ENCODE measurements around the gene KMO. TPM values are rescaled to one million over a fixed set of nuclear protein-coding genes. Genes with fewer than 3 reads are reported as not detected.

Gene KMO
- total RNA-seq (1 to 10 TPM in 1 of 2 experiments, under 1 TPM in 1; 0.44 to 1.1 TPM), polyA plus RNA-seq (under 1 TPM in 1 of 2 donors, not detected in 1; 0.37 TPM)

GRCh38 chr1:241532162-241532531, at the start of gene KMO:
Gene KMO, plus strand, starts transcription at chr1:241532378. Its CDS starts 67 bp downstream, at chr1:241532445.
- CTCF ChIA-PET (ENCODE audit: partially characterized antibody): interaction anchor here (0.6 to 1.5 kb wide), 7 partner anchors 9 to 486 kb away, joined by 3 to 10 read pairs (median 4); partner anchors contain the start of gene MAP1LC3C
- POLR2A ChIA-PET (ENCODE audit: partially characterized antibody): interaction anchor here (1.4 to 1.6 kb wide), 2 partner anchors 12 to 20 kb away, joined by 3 to 8 read pairs; partner anchors contain the start of gene FH
- Mint-ChIP-seq H3K27me3 (peaks cover 0 to 1% of the 10 kb centered on the region in 2 donors), H3K9me3 (no peaks in the 10 kb centered on the region), H3K4me3 (peak within 1 kb of the TSS; percentile 91 to 99 (median 98)), H3K4me1 (peaks cover 5 to 11% (median 9%) of the 10 kb centered on the region in 4 donors), H3K27ac (peak within 1 kb of the TSS in 6 of 7 donors; percentile 1 to 94 (median 90)), H3K36me3 (peaks cover 0 to 2% of the 10 kb centered on the region in 2 donors)
- no peaks in the 10 kb centered on the region for H3K9me3 ChIP-seq (ENCODE audit: control insufficient read depth in 1 of 2, low read length in 2 of 2)
- no peak for DNase-seq
- H3K27ac ChIP-seq (ENCODE audit: low read depth, low read length): peak within 1 kb of the TSS; percentile 10
- H3K36me3 ChIP-seq (ENCODE audit: insufficient read depth, low read length): no peaks in the 10 kb centered on the region
- no peaks in the 10 kb centered on the region for H3K27me3 ChIP-seq (ENCODE audit: insufficient read depth, low read length)
- peak within 1 kb of the TSS; percentile 45 to 52 for H3K4me3 ChIP-seq (ENCODE audit: low read length in 2 of 2)
- intact Hi-C loops (cut with micrococcal nuclease): loop anchor here (2.0 to 5.0 kb wide), 2 partner anchors 19 to 1725 kb away; partner anchors contain the start of genes CEP170 and SDCCAG8
- H3K4me1 ChIP-seq (ENCODE audit: insufficient read depth, low read length): peaks cover 5% of the 10 kb centered on the region

- H3K27ac Mint-ChIP-seq: no peak overlapping the region
- intact Hi-C loops (cut with micrococcal nuclease): no loop called here
Measured at GRCh38 chr1:241482761-241483250, 49.4 kb upstream of the KMO start.

GRCh38 chr1:241485145-241485544, 47.0 kb upstream of the KMO start:
- H3K4me1 Mint-ChIP-seq: no peaks in the 10 kb centered on the region
- no peak overlapping the region for H3K4me3 Mint-ChIP-seq
- no peaks in the 10 kb centered on the region for H3K9me3 Mint-ChIP-seq
- Histone ChIP-seq H3K4me1 (ENCODE audit: insufficient read depth, low read length) (no peaks in the 10 kb centered on the region), H3K4me3 (ENCODE audit: low read length in 2 of 2) (no peak overlapping the region), H3K27ac (ENCODE audit: low read depth, low read length) (no peak overlapping the region), H3K36me3 (ENCODE audit: insufficient read depth, low read length) (no peaks in the 10 kb centered on the region), H3K27me3 (ENCODE audit: insufficient read depth, low read length) (no peaks in the 10 kb centered on the region), H3K9me3 (ENCODE audit: control insufficient read depth in 1 of 2, low read length in 2 of 2) (no peaks in the 10 kb centered on the region)
- ChIA-PET POLR2A (ENCODE audit: partially characterized antibody) (no interaction called here), CTCF (ENCODE audit: partially characterized antibody) (no interaction called here)
- intact Hi-C loops (cut with micrococcal nuclease): no loop called here
- H3K36me3 Mint-ChIP-seq: peaks cover 0 to 3% of the 10 kb centered on the region in 2 donors
- DNase-seq: no peak
- H3K27me3 Mint-ChIP-seq: peaks cover 5 to 6% of the 10 kb centered on the region in 2 donors
- no peak overlapping the region for H3K27ac Mint-ChIP-seq

More at GRCh38 chr1:241482761-241483250, 49.4 kb upstream of the KMO start:
- ChIA-PET POLR2A (ENCODE audit: partially characterized antibody) (no interaction called here), CTCF (ENCODE audit: partially characterized antibody) (no interaction called here)
- H3K4me1 ChIP-seq (ENCODE audit: insufficient read depth, low read length): no peaks in the 10 kb centered on the region
- Mint-ChIP-seq H3K27me3 (peaks cover 5 to 9% of the 10 kb centered on the region in 2 donors), H3K4me3 (no peak overlapping the region), H3K4me1 (no peaks in the 10 kb centered on the region), H3K9me3 (no peaks in the 10 kb centered on the region), H3K36me3 (no peaks in the 10 kb centered on the region)
- H3K27ac ChIP-seq (ENCODE audit: low read depth, low read length): no peak overlapping the region
- no peaks in the 10 kb centered on the region for H3K27me3 ChIP-seq (ENCODE audit: insufficient read depth, low read length)
- no peaks in the 10 kb centered on the region for H3K9me3 ChIP-seq (ENCODE audit: control insufficient read depth in 1 of 2, low read length in 2 of 2)
- H3K4me3 ChIP-seq (ENCODE audit: low read length in 2 of 2): no peak overlapping the region
- H3K36me3 ChIP-seq (ENCODE audit: insufficient read depth, low read length): no peaks in the 10 kb centered on the region
- no peak for DNase-seq

GRCh38 chr1:241485554-241485992, 46.6 kb upstream of the KMO start:
- Histone ChIP-seq H3K27me3 (ENCODE audit: insufficient read depth, low read length) (no peaks in the 10 kb centered on the region), H3K9me3 (ENCODE audit: control insufficient read depth in 1 of 2, low read length in 2 of 2) (no peaks in the 10 kb centered on the region), H3K4me1 (ENCODE audit: insufficient read depth, low read length) (no peaks in the 10 kb centered on the region), H3K27ac (ENCODE audit: low read depth, low read length) (no peak overlapping the region), H3K4me3 (ENCODE audit: low read length in 2 of 2) (no peak overlapping the region), H3K36me3 (ENCODE audit: insufficient read depth, low read length) (no peaks in the 10 kb centered on the region)
- ChIA-PET POLR2A (ENCODE audit: partially characterized antibody) (no interaction called here), CTCF (ENCODE audit: partially characterized antibody) (no interaction called here)
- H3K4me3 Mint-ChIP-seq: no peak overlapping the region
- H3K27ac Mint-ChIP-seq: no peak overlapping the region
- intact Hi-C loops (cut with micrococcal nuclease): no loop called here
- peaks cover 0 to 4% of the 10 kb centered on the region in 2 donors for H3K36me3 Mint-ChIP-seq
- peaks cover 5 to 6% of the 10 kb centered on the region in 2 donors for H3K27me3 Mint-ChIP-seq
- H3K4me1 Mint-ChIP-seq: no peaks in the 10 kb centered on the region
- H3K9me3 Mint-ChIP-seq: no peaks in the 10 kb centered on the region
- no peak for DNase-seq

- peaks cover 1 to 4% of the 10 kb centered on the region in 2 donors for H3K36me3 Mint-ChIP-seq
- CTCF ChIA-PET (ENCODE audit: partially characterized antibody): no interaction called here
- Histone ChIP-seq H3K4me1 (ENCODE audit: insufficient read depth, low read length) (no peaks in the 10 kb centered on the region), H3K36me3 (ENCODE audit: insufficient read depth, low read length) (no peaks in the 10 kb centered on the region), H3K27ac (ENCODE audit: low read depth, low read length) (no peak overlapping the region), H3K27me3 (ENCODE audit: insufficient read depth, low read length) (no peaks in the 10 kb centered on the region), H3K4me3 (ENCODE audit: low read length in 2 of 2) (no peak overlapping the region), H3K9me3 (ENCODE audit: control insufficient read depth in 1 of 2, low read length in 2 of 2) (no peaks in the 10 kb centered on the region)
- H3K4me3 Mint-ChIP-seq: no peak overlapping the region
- POLR2A ChIA-PET (ENCODE audit: partially characterized antibody): no interaction called here
- H3K27me3 Mint-ChIP-seq: peaks cover 0 to 3% of the 10 kb centered on the region in 2 donors
- intact Hi-C loops (cut with micrococcal nuclease): no loop called here
- no peak overlapping the region for H3K27ac Mint-ChIP-seq
- H3K9me3 Mint-ChIP-seq: no peaks in the 10 kb centered on the region
- no peak for DNase-seq
- no peaks in the 10 kb centered on the region for H3K4me1 Mint-ChIP-seq
Measured at GRCh38 chr1:241488739-241489138, 43.4 kb upstream of the KMO start.

- no peaks in the 10 kb centered on the region for H3K4me1 ChIP-seq (ENCODE audit: insufficient read depth, low read length)
- H3K27ac ChIP-seq (ENCODE audit: low read depth, low read length): no peak overlapping the region
- no peak overlapping the region for H3K4me3 ChIP-seq (ENCODE audit: low read length in 2 of 2)
- Mint-ChIP-seq H3K36me3 (peaks cover 37 to 48% of the 10 kb centered on the region in 2 donors), H3K4me1 (peaks cover 0 to 2% (median 0%) of the 10 kb centered on the region in 4 donors), H3K9me3 (no peaks in the 10 kb centered on the region), H3K27ac (no peak overlapping the region), H3K4me3 (no peak overlapping the region), H3K27me3 (no peaks in the 10 kb centered on the region)
- POLR2A ChIA-PET (ENCODE audit: partially characterized antibody): no interaction called here
- DNase-seq: no peak
- peaks cover 29% of the 10 kb centered on the region for H3K36me3 ChIP-seq (ENCODE audit: insufficient read depth, low read length)
- H3K27me3 ChIP-seq (ENCODE audit: insufficient read depth, low read length): no peaks in the 10 kb centered on the region
- intact Hi-C loops (cut with micrococcal nuclease): no loop called here
- no peaks in the 10 kb centered on the region for H3K9me3 ChIP-seq (ENCODE audit: control insufficient read depth in 1 of 2, low read length in 2 of 2)
- CTCF ChIA-PET (ENCODE audit: partially characterized antibody): no interaction called here
Measured at GRCh38 chr1:241495741-241496140, 36.4 kb upstream of the KMO start.

- peaks cover 32% of the 10 kb centered on the region for H3K36me3 ChIP-seq (ENCODE audit: insufficient read depth, low read length)
- CTCF ChIA-PET (ENCODE audit: partially characterized antibody): interaction anchor here (1.3 kb wide), 1 partner anchor 9 kb away, joined by 4 read pairs; no protein-coding TSS in a partner anchor
- POLR2A ChIA-PET (ENCODE audit: partially characterized antibody): no interaction called here
- DNase-seq: no peak
- Mint-ChIP-seq H3K36me3 (peaks cover 54 to 70% of the 10 kb centered on the region in 2 donors), H3K4me3 (no peak overlapping the region), H3K27ac (no peak overlapping the region), H3K4me1 (peaks cover 0 to 2% (median 0%) of the 10 kb centered on the region in 4 donors), H3K9me3 (no peaks in the 10 kb centered on the region), H3K27me3 (no peaks in the 10 kb centered on the region)
- no peaks in the 10 kb centered on the region for H3K9me3 ChIP-seq (ENCODE audit: control insufficient read depth in 1 of 2, low read length in 2 of 2)
- H3K27me3 ChIP-seq (ENCODE audit: insufficient read depth, low read length): no peaks in the 10 kb centered on the region
- no peaks in the 10 kb centered on the region for H3K4me1 ChIP-seq (ENCODE audit: insufficient read depth, low read length)
- no peak overlapping the region for H3K27ac ChIP-seq (ENCODE audit: low read depth, low read length)
- H3K4me3 ChIP-seq (ENCODE audit: low read length in 2 of 2): no peak overlapping the region
- intact Hi-C loops (cut with micrococcal nuclease): no loop called here
Measured at GRCh38 chr1:241499910-241500309, 32.3 kb upstream of the KMO start.

Measured in CD4-positive, alpha-beta memory T cell (primary cell).